Prostate gland (tissue), 2 donors: ENCODE measurements around the gene KLK11. TPM values are rescaled to one million over a fixed set of nuclear protein-coding genes. Genes with fewer than 3 reads are reported as not detected.

ENCODE experiments used
- DNase-seq: peaks from one replicate; pipeline ENCODE4 v3.0.0-alpha.2; 2019; ENCODE audit warnings: low spot score
- H3K27ac ChIP-seq, 2 donors: fragments of 200-600 bp; sonication (generic); 2 replicates each; pipeline ENCODE4 v1.5.1; 2017 to 2019
- H3K27me3 ChIP-seq: fragments of 200-600 bp; sonication (generic); replicated peaks from 2 replicates; pipeline ENCODE4 v1.5.1; 2019; ENCODE audit not compliant: insufficient read depth
- H3K36me3 ChIP-seq, 2 donors: fragments of 200-600 bp; sonication (generic); 1 replicate in 1 of 2; 2 replicates in 1 of 2; pipeline versions ENCODE4 v1.5.1 to v1.8.1; 2017 to 2019
- H3K4me1 ChIP-seq: fragments of 200-600 bp; sonication (generic); replicated peaks from 2 replicates; pipeline ENCODE4 v1.5.1; 2019
- H3K4me3 ChIP-seq, 2 donors: fragments of 200-600 bp; sonication (generic); 2 replicates each; pipeline ENCODE4 v1.5.1; 2017 to 2019
- H3K9me3 ChIP-seq: fragments of 200-600 bp; sonication (generic); 2 replicates; pipeline ENCODE4 v1.5.1; 2017
- CTCF ChIP-seq, 4 experiments: fragments of 200-600 bp in 2 of 4; fragments of 450-650 bp in 2 of 4; sonication (generic) in 2 of 4; IDR thresholded peaks; 1 replicate in 3 of 4; 2 replicates in 1 of 4; pipeline ENCODE4 v1.5.1; 2016 to 2019; ENCODE audit warnings: antibody characterized with exemption in 4 of 4, mild to moderate bottlenecking in 2 of 4, moderate library complexity in 2 of 4
- POLR2A ChIP-seq: fragments of 450-650 bp; IDR thresholded peaks from one replicate; pipeline ENCODE4 v1.6.1; 2016; ENCODE audit warnings: antibody characterized with exemption, mild to moderate bottlenecking
- POLR2AphosphoS5 ChIP-seq: sonication (generic); formaldehyde crosslinking; IDR thresholded peaks from one replicate; pipeline ENCODE4 v1.6.1; 2017; ENCODE audit warnings: antibody characterized with exemption
- WGBS: methylation state at CpG from one replicate; pipeline ENCODE4 v1.1.5; 2018; 5-methylcytosine and 5-hydroxymethylcytosine counted together
- intact Hi-C: fragments of 100-400 bp; cut with DNase I; formaldehyde crosslinking; loops from one replicate; pipeline ENCODE4 v1.14.2; 2022
- total RNA-seq, 2 donors: library from RNA; depleted of rRNA; stranded (reverse); fragments of >200 nt; gene quantifications; one replicate each; pipeline ENCODE4 v1.1.0, GENCODE V29; 2016

Gene KLK11
- total RNA-seq, 2 donors from 2014 or later, result 67.7 to 315 TPM

GRCh38 chr19:51025809-51026553, 435 bp downstream of the KLK11 start:
- TF ChIP-seq POLR2AphosphoS5 (peak; percentile 46), CTCF (IDR thresholded peaks at IDR 0.05) (no peak), POLR2A (peak; percentile 39)
- WGBS, result 27% methylated on average over 18 of the region's 18 CpGs
- Histone ChIP-seq H3K36me3 (no peaks in the 10 kb centered on the region), H3K27ac (peak overlapping the region; percentile 83 to 86), H3K4me3 (peak overlapping the region; percentile 36 to 38), H3K4me1 (no peaks in the 10 kb centered on the region), H3K27me3 (no peaks in the 10 kb centered on the region), H3K9me3 (no peaks in the 10 kb centered on the region)
- DNase-seq, result peak; percentile 74
- intact Hi-C loops, result no loop called here

GRCh38 chr19:51025401-51025800, 1.0 kb downstream of the KLK11 start:
- intact Hi-C loops, result no loop called here
- no peak for DNase-seq
- no peaks in the 10 kb centered on the region for H3K36me3 ChIP-seq
- H3K9me3 ChIP-seq, result no peaks in the 10 kb centered on the region
- 36% methylated on average over 6 of the region's 6 CpGs for WGBS
- TF ChIP-seq POLR2AphosphoS5 (no peak), POLR2A (no peak), CTCF (IDR thresholded peaks at IDR 0.05) (no peak)
- peak overlapping the region; percentile 83 to 86 for H3K27ac ChIP-seq
- peak overlapping the region; percentile 36 to 38 for H3K4me3 ChIP-seq
- H3K4me1 ChIP-seq, result no peaks in the 10 kb centered on the region
- H3K27me3 ChIP-seq, result no peaks in the 10 kb centered on the region

GRCh38 chr19:51024924-51025323, 1.5 kb downstream of the KLK11 start:
- Histone ChIP-seq H3K9me3 (no peaks in the 10 kb centered on the region), H3K27me3 (no peaks in the 10 kb centered on the region), H3K4me3 (peak overlapping the region in 1 of 2 donors; percentile 36), H3K36me3 (no peaks in the 10 kb centered on the region), H3K27ac (peak overlapping the region; percentile 83 to 86), H3K4me1 (no peaks in the 10 kb centered on the region)
- TF ChIP-seq POLR2A (no peak), POLR2AphosphoS5 (no peak), CTCF (IDR thresholded peaks at IDR 0.05) (no peak)
- intact Hi-C loops, result no loop called here
- 35% methylated on average over 5 of the region's 5 CpGs for WGBS
- DNase-seq, result no peak

- 80% methylated on average over 11 of the region's 11 CpGs for WGBS
- Histone ChIP-seq H3K36me3 (no peaks in the 10 kb centered on the region), H3K9me3 (no peaks in the 10 kb centered on the region), H3K27me3 (no peaks in the 10 kb centered on the region), H3K27ac (no peak overlapping the region), H3K4me3 (no peak overlapping the region), H3K4me1 (no peaks in the 10 kb centered on the region)
- DNase-seq, result no peak
- intact Hi-C loops, result no loop called here
- TF ChIP-seq POLR2AphosphoS5 (no peak), CTCF (IDR thresholded peaks at IDR 0.05) (no peak), POLR2A (no peak)
Measured at GRCh38 chr19:51023946-51024345, 2.5 kb downstream of the KLK11 start.

GRCh38 chr19:51022526-51022925, 3.9 kb downstream of the KLK11 start:
- no peaks in the 10 kb centered on the region for H3K4me1 ChIP-seq

More at GRCh38 chr19:51022526-51022925, 3.9 kb downstream of the KLK11 start:
- WGBS, result 77% methylated on average over 14 of the region's 14 CpGs
- TF ChIP-seq CTCF (IDR thresholded peaks at IDR 0.05), result no peak
- TF ChIP-seq POLR2A, result no peak
- no peak for TF ChIP-seq POLR2AphosphoS5
- Histone ChIP-seq H3K27ac (no peak overlapping the region), H3K9me3 (no peaks in the 10 kb centered on the region), H3K27me3 (no peaks in the 10 kb centered on the region), H3K4me3 (no peak overlapping the region), H3K36me3 (no peaks in the 10 kb centered on the region)
- DNase-seq, result no peak
- intact Hi-C loops, result no loop called here
